PC-3 (cell line): ENCODE data around the gene SLC9A8. TPM values are rescaled to one million over a fixed set of nuclear protein-coding genes. Genes with fewer than 3 reads are reported as not detected.

Source experiments
- ATAC-seq: fragments of 200-7000 bp; cut with Tn5 transposase; 2 replicates; pipeline ENCODE4 v1.9.1; 2020; ENCODE audit warnings: mild to moderate bottlenecking, moderate library complexity
- BruUV-seq: library from RNA; stranded (reverse); fragments of 400-500 nt; replicated peaks from 2 replicates; lab custom pipeline; 2021; lab: Mats Ljungman, UMichigan
- CTCF ChIA-PET: fragments of 300-600 bp; sonication (Branson Sonifier 250); formaldehyde crosslinking; loops from one replicate; lab custom pipeline; 2022; ENCODE audit warnings: antibody characterized with exemption; lab: Charles Lee
- POLR2A ChIA-PET: fragments of 300-600 bp; sonication (Branson Sonifier 250); formaldehyde crosslinking; loops from one replicate; lab custom pipeline; 2022; ENCODE audit warnings: antibody characterized with exemption; ENCODE audit not compliant: unreplicated experiment; lab: Charles Lee
- DNase-seq: peaks from one replicate; pipeline ENCODE4 v3.0.0-alpha.2; 2015
- H2AFZ ChIP-seq: fragments of 300-600 bp; sonication (generic); 2 replicates; pipeline ENCODE4 v1.6.0; 2016; ENCODE audit warnings: antibody characterized with exemption, low read length
- H3F3A ChIP-seq: fragments of 300-600 bp; sonication (generic); one replicate; pipeline ENCODE4 v1.6.0; 2017; ENCODE audit warnings: antibody characterized with exemption, low read length, control low read depth, mild to moderate bottlenecking; ENCODE audit not compliant: unreplicated experiment
- H3K27ac ChIP-seq: fragments of 300-600 bp; sonication (generic); 2 replicates; pipeline ENCODE4 v1.5.1; 2016; ENCODE audit warnings: mild to moderate bottlenecking, low read length
- H3K27me3 ChIP-seq: fragments of 300-600 bp; sonication (generic); 2 replicates; pipeline ENCODE4 v1.6.1; 2016; ENCODE audit warnings: low read length, mixed read lengths
- H3K36me3 ChIP-seq: fragments of 300-600 bp; sonication (generic); 2 replicates; pipeline ENCODE4 v1.6.1; 2016; ENCODE audit warnings: low read depth, mixed run types, low read length, mixed read lengths
- H3K4me1 ChIP-seq: fragments of 300-600 bp; sonication (generic); 2 replicates; pipeline ENCODE4 v1.5.1; 2016; ENCODE audit warnings: low read length; ENCODE audit not compliant: insufficient read depth
- H3K4me2 ChIP-seq: fragments of 300-600 bp; sonication (generic); 2 replicates; pipeline ENCODE4 v1.6.0; 2016; ENCODE audit warnings: low read length
- H3K4me3 ChIP-seq: fragments of 300-600 bp; sonication (generic); 2 replicates; pipeline ENCODE4 v1.5.1; 2016; ENCODE audit warnings: mild to moderate bottlenecking, low read length, mixed read lengths
- H3K79me2 ChIP-seq: fragments of 300-600 bp; sonication (generic); 2 replicates; pipeline ENCODE4 v1.6.1; 2017; ENCODE audit warnings: low read length, mixed read lengths
- H3K9ac ChIP-seq: fragments of 300-600 bp; sonication (generic); 2 replicates; pipeline ENCODE4 v1.6.0; 2016; ENCODE audit warnings: mild to moderate bottlenecking, low read length
- H3K9me2 ChIP-seq: fragments of 300-600 bp; sonication (generic); replicated peaks from 2 replicates; pipeline ENCODE4 v1.6.1; 2016; ENCODE audit warnings: mixed run types, low read length, mixed read lengths
- H3K9me3 ChIP-seq: fragments of 300-600 bp; sonication (generic); 2 replicates; pipeline ENCODE4 v1.6.1; 2016; ENCODE audit warnings: low read length, mixed read lengths
- H4K20me1 ChIP-seq: fragments of 300-600 bp; sonication (generic); 2 replicates; pipeline ENCODE4 v1.6.1; 2016; ENCODE audit warnings: low read length, mixed read lengths
- CTCF ChIP-seq: fragments of 300-600 bp; sonication (generic); conservative IDR thresholded peaks from 2 replicates; pipeline ENCODE4 v1.5.1; 2017; ENCODE audit warnings: antibody characterized with exemption, low read depth, mild to moderate bottlenecking, low read length
- EZH2 ChIP-seq: fragments of 300-600 bp; sonication (generic); IDR thresholded peaks from one replicate; pipeline ENCODE4 v1.6.1; 2017; ENCODE audit warnings: antibody characterized with exemption, mild to moderate bottlenecking, low read length; ENCODE audit not compliant: unreplicated experiment
- EZH2phosphoT487 ChIP-seq: fragments of 300-600 bp; sonication (generic); IDR thresholded peaks from 2 replicates; pipeline ENCODE4 v1.6.1; 2018; ENCODE audit warnings: mild to moderate bottlenecking, antibody characterized with exemption, low read length, borderline replicate concordance
- intact Hi-C: fragments of 100-400 bp; cut with micrococcal nuclease; formaldehyde crosslinking; loops from 2 replicates; pipeline ENCODE4 v1.9.0; 2023
- total RNA-seq: library from RNA; depleted of rRNA; stranded (reverse); fragments of >200 nt; gene quantifications from 2 replicates; pipeline ENCODE4 v1.2.3, GENCODE V29; 2014

Gene SLC9A8
- total RNA-seq, 1 experiment from 2014 or later, result 13.1 TPM

DNA sequence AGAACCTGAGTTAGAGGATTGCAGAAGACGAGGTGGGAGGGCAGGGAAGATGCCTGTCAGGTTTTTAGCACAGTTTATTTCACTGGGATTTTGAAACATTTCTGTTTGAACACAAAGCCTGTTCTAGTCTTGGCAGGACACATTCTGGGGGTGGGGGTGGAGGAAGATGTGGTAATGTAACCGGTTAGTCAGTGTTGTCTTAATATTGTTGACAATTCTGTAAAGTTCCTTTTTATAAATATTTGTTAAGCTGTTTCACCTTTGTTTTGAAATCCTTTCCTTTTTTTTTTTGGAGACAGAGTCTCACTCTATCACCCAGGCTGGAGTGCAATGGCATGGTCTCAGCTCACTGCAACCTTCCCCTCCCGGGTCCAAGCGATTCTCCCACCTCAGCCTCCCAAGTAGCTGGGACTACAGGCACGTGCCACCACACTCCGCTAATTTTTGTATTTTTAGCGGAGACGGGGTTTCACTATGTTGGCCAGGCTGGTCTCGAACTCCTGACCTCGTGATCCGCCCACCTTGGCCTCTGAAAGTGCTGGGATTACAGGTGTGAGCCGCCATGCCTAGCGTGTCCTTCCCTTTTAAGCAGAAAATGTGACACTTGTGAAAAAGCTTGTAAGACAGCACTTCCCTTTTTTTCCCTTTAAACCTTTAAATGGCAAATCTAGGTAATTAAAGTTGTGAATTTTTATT is 20.2 kb downstream of the SLC9A8 start:
- no peak overlapping the region for H3K9ac ChIP-seq
- intact Hi-C loops, result no loop called here
- peaks cover 4% of the 10 kb centered on the region for H3F3A ChIP-seq
- peaks cover 17% of the 10 kb centered on the region for H3K4me1 ChIP-seq
- peak; percentile 97 for ATAC-seq
- H3K4me2 ChIP-seq, result peak overlapping the region; percentile 34
- peak; percentile 90 for DNase-seq
- no TSS peak for BruUV-seq
- peak overlapping the region; percentile 5 for H3K27ac ChIP-seq
- H3K4me3 ChIP-seq, result no peak overlapping the region
- H2AFZ ChIP-seq, result no peak overlapping the region
- no peaks in the 10 kb centered on the region for H3K79me2 ChIP-seq
- no peaks in the 10 kb centered on the region for H3K9me2 ChIP-seq
- H3K9me3 ChIP-seq, result no peaks in the 10 kb centered on the region
- CTCF ChIA-PET, result interaction anchor here (1.0 kb wide), 1 partner anchor 13 kb away, joined by 3 read pairs; no protein-coding TSS in a partner anchor
- POLR2A ChIA-PET, result interaction anchor here (0.6 kb wide), 4 partner anchors 44 to 549 kb away, joined by 3 to 4 read pairs (median 4); no protein-coding TSS in a partner anchor
- no peak for TF ChIP-seq EZH2phosphoT487
- TF ChIP-seq EZH2, result no peak
- TF ChIP-seq CTCF, result no peak
- no peaks in the 10 kb centered on the region for H3K27me3 ChIP-seq
- H4K20me1 ChIP-seq, result no peaks in the 10 kb centered on the region
- H3K36me3 ChIP-seq, result no peaks in the 10 kb centered on the region

DNA sequence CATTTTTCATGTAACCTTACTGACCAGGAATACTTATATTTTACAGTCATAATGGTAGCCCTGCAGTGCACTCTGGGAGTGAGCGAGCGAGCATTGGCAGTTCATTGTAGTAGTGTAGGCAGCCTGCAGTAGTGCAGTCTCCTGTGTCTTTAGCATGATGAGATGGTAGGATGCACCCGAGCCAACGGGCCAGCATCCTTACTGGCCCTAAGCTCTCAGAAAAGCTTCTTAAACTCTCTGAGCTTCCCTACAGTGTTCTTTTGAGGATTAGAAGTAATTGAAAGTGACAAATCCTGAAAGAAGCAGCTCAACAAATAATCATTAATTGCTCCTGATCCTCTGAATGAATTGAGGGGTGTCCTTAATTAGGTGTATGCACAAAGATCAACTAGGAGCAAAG is 20.9 kb downstream of the SLC9A8 start:
- ATAC-seq (no peak), DNase-seq (no peak)
- peaks cover 4% of the 10 kb centered on the region for H3F3A ChIP-seq
- ChIA-PET CTCF (no interaction called here), POLR2A (interaction anchor here (0.6 kb wide), 2 partner anchors 80 to 550 kb away, joined by 3 read pairs; no protein-coding TSS in a partner anchor)
- intact Hi-C loops, result no loop called here
- no peaks in the 10 kb centered on the region for H3K36me3 ChIP-seq
- no peaks in the 10 kb centered on the region for H3K9me3 ChIP-seq
- no peak overlapping the region for H3K4me3 ChIP-seq
- no peak overlapping the region for H3K4me2 ChIP-seq
- H4K20me1 ChIP-seq, result no peaks in the 10 kb centered on the region
- H3K9ac ChIP-seq, result no peak overlapping the region
- no peak overlapping the region for H2AFZ ChIP-seq
- no TSS peak for BruUV-seq
- H3K79me2 ChIP-seq, result no peaks in the 10 kb centered on the region
- H3K27ac ChIP-seq, result no peak overlapping the region
- H3K4me1 ChIP-seq, result peaks cover 17% of the 10 kb centered on the region
- no peaks in the 10 kb centered on the region for H3K9me2 ChIP-seq
- no peak for TF ChIP-seq EZH2phosphoT487
- TF ChIP-seq CTCF, result no peak
- no peak for TF ChIP-seq EZH2
- no peaks in the 10 kb centered on the region for H3K27me3 ChIP-seq

- Histone ChIP-seq H3K9me2 (no peaks in the 10 kb centered on the region), H3K9ac (no peak overlapping the region), H3F3A (peaks cover 4% of the 10 kb centered on the region), H4K20me1 (no peaks in the 10 kb centered on the region), H3K4me1 (peaks cover 17% of the 10 kb centered on the region), H3K27me3 (no peaks in the 10 kb centered on the region), H3K36me3 (no peaks in the 10 kb centered on the region), H3K4me3 (no peak overlapping the region), H3K79me2 (no peaks in the 10 kb centered on the region), H3K4me2 (no peak overlapping the region), H3K9me3 (no peaks in the 10 kb centered on the region), H2AFZ (no peak overlapping the region), H3K27ac (no peak overlapping the region)
- ATAC-seq (no peak), DNase-seq (no peak)
- no TSS peak for BruUV-seq
- intact Hi-C loops, result no loop called here
- TF ChIP-seq CTCF, result no peak
- no peak for TF ChIP-seq EZH2
- TF ChIP-seq EZH2phosphoT487, result no peak
- CTCF ChIA-PET, result no interaction called here
- POLR2A ChIA-PET, result no interaction called here
Observed at GRCh38 chr20:49835031-49835430, 22.4 kb downstream of the SLC9A8 start.
